Osteoblast (primary cell): ENCODE data around the gene PDCD7. TPM values are rescaled to one million over a fixed set of nuclear protein-coding genes. Genes with fewer than 3 reads are reported as not detected.
"Not testable (repeated sequence)": the region's sequence is repeated elsewhere in the genome, so short reads cannot be mapped to it uniquely, and the experiment has no call there.

Experiments
- DNase-seq: peaks from one replicate; pipeline ENCODE4 v3.0.0; 2011; ENCODE audit warnings: low spot score, mixed read lengths; ENCODE audit not compliant: insufficient read length; ENCODE audit errors: missing footprints
- H2AFZ ChIP-seq: 2 replicates; pipeline ENCODE4 v1.6.0; 2011; ENCODE audit warnings: mild to moderate bottlenecking, low read length
- H3K27ac ChIP-seq: 2 replicates; pipeline ENCODE4 v1.5.1; 2011; ENCODE audit warnings: mild to moderate bottlenecking, low read depth, low read length, moderate library complexity
- H3K27me3 ChIP-seq: 2 replicates; pipeline ENCODE4 v1.6.0; 2012; ENCODE audit warnings: mild to moderate bottlenecking, control low read depth, inconsistent platforms, low read length, moderate library complexity; ENCODE audit not compliant: insufficient read depth
- H3K36me3 ChIP-seq: 2 replicates; pipeline ENCODE4 v1.5.1; 2011; ENCODE audit warnings: mild to moderate bottlenecking, low read length, control low read depth, moderate library complexity; ENCODE audit not compliant: insufficient read depth
- H3K4me1 ChIP-seq: 2 replicates; pipeline ENCODE4 v1.5.1; 2011; ENCODE audit warnings: mild to moderate bottlenecking, low read length, control low read depth, moderate library complexity; ENCODE audit not compliant: insufficient read depth
- H3K4me2 ChIP-seq: 2 replicates; pipeline ENCODE4 v1.6.0; 2011; ENCODE audit warnings: mild to moderate bottlenecking, low read length; ENCODE audit not compliant: insufficient read depth
- H3K4me3 ChIP-seq: fragments of 200-600 bp; sonication (generic); 3 replicates; pipeline ENCODE4 v1.5.1; 2012; ENCODE audit warnings: mild to moderate bottlenecking, low read length, inconsistent platforms; ENCODE audit not compliant: insufficient read depth
- H3K79me2 ChIP-seq: 2 replicates; pipeline ENCODE4 v1.6.0; 2012; ENCODE audit warnings: mild to moderate bottlenecking, low read length, control low read depth, inconsistent platforms; ENCODE audit not compliant: insufficient read depth
- H3K9me3 ChIP-seq: 2 replicates; pipeline ENCODE4 v1.5.1; 2011; ENCODE audit warnings: low read depth, low read length, control low read depth
- H4K20me1 ChIP-seq: 2 replicates; pipeline ENCODE4 v1.6.0; 2012; ENCODE audit warnings: mild to moderate bottlenecking, low read length, control low read depth; ENCODE audit not compliant: insufficient read depth
- CTCF ChIP-seq: IDR thresholded peaks from 2 replicates; pipeline ENCODE4 v1.5.1; 2011; ENCODE audit warnings: mild to moderate bottlenecking, low read depth, low read length, moderate library complexity; ENCODE audit errors: extremely low read depth
- total RNA-seq: library from RNA; depleted of rRNA; stranded (reverse); fragments of >200 nt; gene quantifications from 2 replicates; pipeline ENCODE4 v1.2.3, GENCODE V29; 2012

The PDCD7 gene
- total RNA-seq, 1 donor: 19.5 TPM

- H3K4me3 ChIP-seq: no peak overlapping the region
- no peak overlapping the region for H3K27ac ChIP-seq
- no peaks in the 10 kb centered on the region for H4K20me1 ChIP-seq
- peaks cover 58% of the 10 kb centered on the region for H3K36me3 ChIP-seq
- no peak for TF ChIP-seq CTCF
- H3K9me3 ChIP-seq: no peaks in the 10 kb centered on the region
- DNase-seq: no peak
- H2AFZ ChIP-seq: no peak overlapping the region
- H3K79me2 ChIP-seq: no peaks in the 10 kb centered on the region
- H3K4me1 ChIP-seq: no peaks in the 10 kb centered on the region
- H3K4me2 ChIP-seq: no peak overlapping the region
- no peaks in the 10 kb centered on the region for H3K27me3 ChIP-seq
Measured at GRCh38 chr15:65101891-65102708, 31.5 kb downstream of the PDCD7 start.

- TF ChIP-seq CTCF: peak; percentile 88
- Histone ChIP-seq H3K4me1 (no peaks in the 10 kb centered on the region), H2AFZ (no peak overlapping the region), H3K79me2 (no peaks in the 10 kb centered on the region), H3K9me3 (no peaks in the 10 kb centered on the region), H3K4me3 (no peak overlapping the region), H3K4me2 (no peak overlapping the region), H4K20me1 (no peaks in the 10 kb centered on the region), H3K36me3 (peaks cover 53% of the 10 kb centered on the region), H3K27ac (no peak overlapping the region), H3K27me3 (no peaks in the 10 kb centered on the region)
- DNase-seq: peak; percentile 94
Measured at GRCh38 chr15:65101411-65101890, 32.2 kb downstream of the PDCD7 start.

- no peaks in the 10 kb centered on the region for H4K20me1 ChIP-seq
- peaks cover 43% of the 10 kb centered on the region for H3K36me3 ChIP-seq
- no peak overlapping the region for H2AFZ ChIP-seq
- no peaks in the 10 kb centered on the region for H3K9me3 ChIP-seq
- H3K4me1 ChIP-seq: no peaks in the 10 kb centered on the region
- no peaks in the 10 kb centered on the region for H3K79me2 ChIP-seq
- TF ChIP-seq CTCF: no peak
- no peak overlapping the region for H3K4me2 ChIP-seq
- no peak overlapping the region for H3K4me3 ChIP-seq
- no peak overlapping the region for H3K27ac ChIP-seq
- H3K27me3 ChIP-seq: no peaks in the 10 kb centered on the region
- no peak for DNase-seq
Measured at GRCh38 chr15:65100442-65100841, 33.2 kb downstream of the PDCD7 start.

GRCh38 chr15:65099801-65100200, 33.8 kb downstream of the PDCD7 start:
- not testable (repeated sequence) for H3K4me3 ChIP-seq, H3K9me3 ChIP-seq, H2AFZ ChIP-seq, H3K79me2 ChIP-seq, H3K27ac ChIP-seq, DNase-seq, H3K4me2 ChIP-seq, H3K4me1 ChIP-seq, H4K20me1 ChIP-seq, H3K27me3 ChIP-seq
- peaks cover 41% of the 10 kb centered on the region for H3K36me3 ChIP-seq
